CD4-positive, alpha-beta T cell treated with Interferon alpha-2 for 1 hour (primary cell): ENCODE data around the gene GMPR.

Source experiments
- DNase-seq, 2 donors: peaks; one replicate each; pipeline ENCODE4 v3.0.0-alpha.2; 2020 to 2022

Gene GMPR

DNA sequence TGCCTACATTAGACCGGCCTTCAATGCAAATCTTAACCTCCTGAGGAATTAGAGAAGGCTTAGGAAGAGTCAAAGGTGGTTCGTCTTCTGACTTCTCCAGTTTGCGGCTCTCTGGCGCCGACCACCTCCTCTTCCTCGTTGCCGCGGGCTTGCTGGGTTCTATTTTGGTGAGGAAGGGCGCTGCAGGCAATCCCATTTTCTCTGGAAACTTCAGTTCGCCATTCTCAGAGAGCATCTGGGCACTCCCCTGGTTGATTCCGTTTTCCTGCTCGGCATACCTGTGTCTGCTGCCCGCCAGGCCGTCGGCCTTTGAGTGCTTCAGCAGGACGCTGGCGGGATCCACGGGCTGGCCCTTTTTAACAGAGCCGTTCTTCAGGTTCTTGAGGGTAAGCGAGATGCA lies 67.9 kb downstream of the GMPR start:
- no peak for DNase-seq

DNA sequence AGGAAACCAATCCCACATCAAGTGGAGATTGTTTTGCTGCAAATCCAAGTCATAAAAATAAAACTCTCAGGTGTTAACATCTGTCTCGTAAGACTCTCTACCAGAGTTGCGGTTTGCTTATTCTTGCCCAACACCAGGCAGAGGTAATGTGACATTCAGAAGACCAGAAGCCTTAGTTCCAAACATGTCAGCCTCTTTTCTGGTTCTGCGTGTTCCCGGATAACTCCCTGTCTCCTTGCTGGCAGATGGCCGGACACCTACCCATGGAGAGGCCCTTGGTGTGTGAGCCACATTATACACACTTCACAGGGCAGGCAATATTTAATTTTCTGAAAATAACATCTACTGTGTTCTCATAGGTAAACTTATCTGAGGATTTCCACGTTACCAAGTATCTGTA lies 73.4 kb downstream of the GMPR start:
- no peak for DNase-seq

DNA sequence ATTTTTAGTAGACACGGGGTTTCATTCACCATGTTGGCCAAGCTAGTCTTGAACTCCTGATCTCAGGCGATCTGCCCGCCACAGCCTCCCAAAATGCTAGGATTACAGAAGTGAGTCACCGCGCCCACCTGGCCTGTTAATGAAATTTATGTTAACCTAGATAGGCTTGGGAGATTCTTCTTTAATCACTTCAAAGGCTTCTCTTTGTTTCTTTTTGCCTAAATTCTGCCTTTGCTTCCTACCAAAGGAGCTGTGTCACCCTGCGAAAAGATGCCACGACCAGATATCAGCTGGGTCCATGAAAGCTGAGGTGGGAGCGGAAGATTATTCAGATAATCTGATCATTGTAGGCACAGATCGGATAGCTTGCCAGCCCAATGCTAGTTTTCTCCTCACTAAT lies 75.3 kb downstream of the GMPR start:
- no peak for DNase-seq

DNA sequence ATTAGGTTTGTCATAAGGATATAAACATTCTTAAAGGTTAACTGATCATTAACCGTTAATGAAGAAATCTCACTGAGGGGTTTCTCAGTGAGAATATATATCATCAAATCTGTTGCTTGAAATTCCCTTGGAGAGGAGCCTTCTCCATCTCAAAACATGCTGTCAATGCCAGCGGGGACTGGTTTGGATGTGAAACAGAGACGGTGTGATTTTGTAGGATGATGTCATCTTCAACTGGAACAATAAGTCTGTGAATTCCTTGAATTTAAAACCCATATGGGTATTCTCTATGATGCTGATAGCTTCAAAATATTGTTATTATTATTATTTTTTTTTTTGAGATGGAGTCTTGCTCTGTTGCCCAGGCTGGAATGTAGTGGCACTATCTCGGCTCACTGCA lies 75.9 kb downstream of the GMPR start:
- DNase-seq, result no peak

DNA sequence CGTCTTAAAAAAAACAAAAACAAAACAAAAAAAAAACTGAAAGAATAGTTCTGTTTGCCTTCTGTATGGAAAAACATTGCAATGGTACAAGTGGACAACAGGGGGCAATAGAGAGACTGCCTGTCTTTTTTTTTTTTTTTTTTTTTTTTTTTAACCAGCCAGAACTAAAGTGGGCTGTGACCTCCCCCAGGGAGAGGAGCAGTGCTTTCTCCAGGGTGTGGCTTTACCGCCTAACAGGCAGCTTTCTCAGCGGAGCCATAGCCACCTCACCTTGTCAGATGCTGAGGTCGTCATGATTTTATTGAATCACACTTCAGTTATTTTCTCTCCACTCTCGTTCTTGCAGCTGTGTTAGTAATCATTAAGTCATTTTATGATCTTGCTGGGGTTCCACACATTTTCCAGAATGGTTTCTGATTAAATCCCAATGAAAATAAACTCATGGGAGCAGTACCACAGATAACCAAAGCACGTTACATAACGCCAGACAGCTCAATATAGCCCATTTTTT lies 78.4 kb downstream of the GMPR start:
- peak; percentile 44 to 71 for DNase-seq

DNA sequence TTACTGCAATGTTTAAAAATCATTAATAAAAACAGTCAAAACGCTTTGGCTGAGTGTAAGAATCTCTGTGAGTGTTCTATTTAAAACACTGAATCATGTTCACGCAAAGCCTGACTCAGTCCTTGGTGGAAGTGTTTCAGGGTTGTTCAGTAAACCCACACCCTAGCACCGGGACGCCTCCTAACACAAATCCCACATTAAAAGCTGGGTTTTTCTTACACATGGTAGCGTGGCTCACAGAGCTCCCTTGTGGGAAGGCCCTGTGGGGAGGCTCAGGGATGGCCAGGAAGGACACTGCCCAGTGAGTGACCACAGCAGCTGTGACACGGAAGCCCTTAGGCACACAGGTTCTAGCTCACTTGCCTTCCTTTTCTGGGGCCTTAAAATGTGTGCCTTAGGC lies 80.2 kb downstream of the GMPR start:
- peak in 1 of 2 donors; percentile 19 for DNase-seq

DNA sequence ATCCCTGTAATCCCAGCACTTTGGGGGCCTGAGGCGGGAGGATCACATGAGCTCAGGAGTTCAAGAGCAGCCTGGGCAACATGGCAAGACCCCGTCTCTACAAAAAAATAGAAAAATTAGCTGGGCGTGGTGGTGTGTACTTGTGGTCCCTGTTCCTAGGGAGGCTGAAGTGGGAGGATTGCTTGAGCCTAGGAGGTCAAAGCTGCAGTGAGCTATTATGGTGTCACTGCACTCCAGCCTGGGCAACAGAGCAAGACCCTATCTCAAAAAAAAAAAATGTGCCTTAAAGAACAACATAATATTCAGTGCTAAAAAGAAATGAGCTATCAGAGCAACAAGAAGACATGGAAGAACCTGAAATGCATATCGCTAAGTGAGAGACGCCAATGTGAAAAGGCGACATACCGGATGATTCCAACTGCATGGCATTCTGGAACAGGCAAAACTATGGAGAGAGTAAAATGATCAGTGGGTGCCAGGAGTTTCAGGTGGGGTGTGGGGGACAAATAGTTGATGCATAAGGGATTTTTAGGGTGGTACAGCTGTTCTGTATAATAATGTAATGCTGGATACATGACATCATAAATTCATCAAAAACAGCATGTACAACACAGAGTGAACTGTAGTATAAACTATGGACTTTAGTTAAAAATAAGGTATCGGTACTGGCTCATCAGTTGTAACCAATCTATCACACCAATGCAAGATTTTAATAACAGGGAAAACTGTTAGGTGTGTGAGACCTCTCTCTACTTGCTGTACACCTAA lies 80.8 kb downstream of the GMPR start:
- no peak for DNase-seq

DNA sequence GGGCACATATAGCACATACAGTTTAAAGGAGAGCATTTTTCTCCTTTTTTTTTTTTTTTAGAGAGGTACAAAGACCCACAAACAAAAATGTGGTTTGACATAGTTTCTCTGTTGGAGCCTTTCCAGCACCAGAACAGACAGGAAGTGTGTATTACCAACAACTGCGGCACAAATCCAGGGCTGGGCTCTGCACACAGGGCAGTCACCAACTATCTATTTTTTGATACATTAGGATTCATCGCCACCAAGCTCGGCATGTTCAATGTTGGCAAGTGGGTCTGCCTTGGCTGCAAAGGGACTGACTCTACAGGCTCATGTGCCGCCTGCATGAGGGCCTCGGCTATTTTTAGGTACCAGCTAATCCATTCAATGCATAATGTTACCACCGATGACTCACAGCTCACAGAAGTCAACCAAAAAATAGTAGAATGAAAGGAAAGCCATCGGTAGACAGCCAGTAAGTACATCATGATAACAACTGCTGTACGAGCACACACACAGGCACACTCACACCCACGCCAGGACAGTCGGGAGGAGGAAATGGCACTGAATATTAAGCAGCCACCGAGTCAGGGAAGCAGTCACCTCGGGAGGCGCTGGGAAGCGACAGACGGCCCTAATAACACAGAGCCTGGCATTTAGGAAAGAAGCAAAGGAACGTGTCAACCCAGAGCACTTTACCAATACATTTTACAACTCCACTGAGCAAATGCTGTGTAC lies 81.6 kb downstream of the GMPR start:
- DNase-seq, result peak; percentile 63 to 77

DNA sequence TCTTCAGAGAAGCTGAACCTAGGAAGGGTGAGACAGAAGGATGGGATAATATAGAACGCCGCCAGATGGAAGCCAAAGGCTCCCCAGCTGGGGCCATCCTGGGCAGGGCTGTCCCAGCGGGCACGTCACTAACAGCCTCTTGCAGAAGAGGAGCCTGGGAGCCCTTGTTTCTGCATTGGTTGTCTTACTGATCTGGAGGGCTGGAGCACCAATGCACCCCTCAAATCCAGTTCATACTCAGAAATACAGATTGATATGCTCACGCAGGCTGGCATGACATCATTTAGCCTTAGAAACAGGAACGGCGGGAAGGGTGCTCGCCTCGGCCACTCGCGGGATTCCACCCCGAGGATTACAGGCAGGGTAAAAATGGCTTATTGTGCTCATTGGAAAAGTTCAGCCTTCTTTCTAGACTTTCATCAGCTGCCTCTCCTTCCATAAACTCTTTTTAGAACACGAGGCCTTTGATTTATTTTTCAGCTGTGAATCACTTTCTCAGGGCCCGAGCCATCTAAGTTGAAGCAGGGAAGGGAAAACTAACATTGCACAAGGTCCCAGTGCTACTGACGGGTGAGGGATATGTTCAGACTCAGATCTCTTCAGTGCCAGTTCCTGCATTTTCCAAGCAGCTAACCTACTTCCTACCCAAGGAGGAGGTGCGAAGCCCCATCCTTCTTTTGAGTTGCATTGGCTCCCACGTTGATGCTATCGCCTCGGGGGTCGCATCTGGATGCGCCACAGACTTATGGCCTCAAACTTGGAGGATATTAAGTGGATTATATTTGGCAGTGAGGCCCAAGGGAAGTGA lies 82.3 kb downstream of the GMPR start:
- no peak for DNase-seq

DNA sequence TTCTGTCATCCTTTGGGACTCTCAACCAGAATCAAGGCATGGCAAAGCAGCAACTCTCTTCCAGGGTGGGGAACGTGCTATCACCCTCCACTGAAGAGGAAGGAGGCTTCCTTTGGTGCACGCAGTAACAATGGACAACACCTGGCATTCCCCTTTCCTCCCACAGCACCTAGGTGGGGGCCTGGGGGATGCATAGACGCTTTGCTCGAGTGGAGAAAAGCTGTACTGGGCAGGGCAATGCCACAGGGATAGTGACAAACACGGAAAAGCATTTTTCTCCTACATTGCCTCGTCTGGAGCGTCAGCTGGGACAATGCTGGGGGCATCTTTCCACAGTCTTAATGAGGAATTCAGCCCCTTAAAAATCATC lies 82.9 kb downstream of the GMPR start:
- no peak for DNase-seq

DNA sequence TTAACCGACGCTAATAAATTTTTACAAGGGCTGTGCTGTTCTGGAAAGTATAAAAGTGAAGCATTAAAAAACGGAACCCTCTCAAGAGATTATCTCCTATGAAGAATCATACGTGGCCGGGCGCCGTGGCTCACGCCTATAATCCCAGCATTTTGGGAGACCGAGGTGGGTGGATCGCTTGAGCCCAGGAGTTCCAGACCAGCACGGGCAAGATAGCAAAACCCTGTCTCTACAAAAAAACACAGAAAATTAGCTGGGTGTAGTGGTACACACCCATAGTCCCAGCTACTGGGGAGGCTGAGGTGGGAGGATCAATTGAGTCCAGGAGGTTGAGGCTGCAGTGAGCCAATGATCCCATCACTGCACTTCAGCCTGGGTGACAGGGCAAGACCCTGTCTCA lies 83.4 kb downstream of the GMPR start:
- no peak for DNase-seq

DNA sequence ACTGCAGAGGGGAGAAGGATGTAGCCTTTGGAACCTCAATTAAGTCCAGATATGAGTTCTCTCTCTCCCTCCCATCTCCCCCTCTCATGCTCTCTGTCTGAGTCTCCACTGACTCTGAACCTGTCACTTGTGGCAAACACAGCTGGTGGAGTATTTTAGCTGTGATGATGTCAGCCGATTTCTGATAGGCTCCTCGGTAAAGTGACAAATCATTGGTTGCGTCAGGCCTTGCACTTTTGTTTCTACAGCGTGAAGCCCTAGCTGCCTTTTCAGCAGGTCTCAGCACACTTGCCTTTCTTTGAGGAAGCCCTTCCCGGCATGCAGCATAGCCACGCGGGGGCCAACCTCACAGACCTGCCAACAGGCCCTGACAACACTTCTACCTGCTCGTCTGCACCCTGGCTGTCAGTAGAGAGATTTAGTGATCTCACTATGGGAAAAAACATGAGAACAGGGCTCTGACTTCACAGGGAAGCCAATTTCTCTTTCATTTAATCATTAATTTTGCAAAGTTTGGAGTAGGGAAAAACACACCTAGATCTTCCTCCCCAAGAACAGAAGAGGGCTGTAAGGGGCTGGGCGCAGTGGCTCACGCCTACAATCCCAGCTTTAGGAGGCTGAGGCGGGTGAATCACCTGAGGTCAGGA lies 84.4 kb downstream of the GMPR start:
- DNase-seq, result peak; percentile 84 to 87

DNA sequence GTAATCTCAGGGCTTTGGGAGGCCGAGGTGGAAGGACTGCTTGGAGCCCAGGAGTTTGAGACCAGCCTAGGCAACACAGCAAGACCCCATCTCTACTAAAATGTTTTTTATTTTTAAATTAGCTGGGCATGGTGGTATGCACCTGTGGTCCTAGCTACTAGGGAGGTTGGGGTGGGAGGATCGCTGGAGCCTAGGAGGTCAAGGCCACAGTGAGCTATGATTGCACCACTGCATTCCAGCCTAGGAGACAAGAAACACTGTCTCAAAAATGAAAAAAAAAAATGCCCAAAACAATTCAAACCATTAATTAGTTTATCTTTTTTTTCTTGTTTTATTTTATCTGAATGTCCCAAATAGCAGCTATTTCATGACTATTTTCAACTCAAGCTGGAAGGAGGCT lies 85.8 kb downstream of the GMPR start:
- no peak for DNase-seq

DNA sequence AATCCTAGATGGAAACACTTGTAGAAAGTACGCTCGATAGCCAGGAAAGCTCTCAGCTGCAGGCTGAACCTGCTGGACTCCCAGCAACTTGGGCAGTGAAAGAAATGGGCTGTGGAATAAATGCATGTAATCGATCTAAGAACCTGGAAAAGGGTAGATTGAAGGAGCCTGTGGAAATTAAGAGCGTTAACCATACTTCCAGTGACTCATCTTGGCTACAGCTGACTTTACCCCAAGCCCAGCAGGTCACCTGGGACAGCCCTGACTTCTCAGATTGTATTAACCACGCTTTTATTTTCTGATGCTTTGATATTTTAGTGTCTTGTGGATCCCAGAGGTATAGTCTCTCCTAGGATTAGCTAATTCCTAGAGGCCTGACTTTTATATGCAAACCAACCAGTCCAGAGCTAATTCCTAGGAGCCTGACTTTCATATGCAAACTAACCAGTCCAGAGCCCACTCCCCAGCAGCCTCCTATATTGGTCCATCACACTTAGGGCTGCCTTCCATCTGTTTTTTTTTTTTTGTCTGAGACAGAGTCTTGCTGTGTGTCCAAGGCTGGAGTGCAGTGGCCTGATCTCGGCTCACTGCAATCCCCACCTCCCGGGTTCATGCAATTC lies 86.3 kb downstream of the GMPR start:
- no peak for DNase-seq

DNA sequence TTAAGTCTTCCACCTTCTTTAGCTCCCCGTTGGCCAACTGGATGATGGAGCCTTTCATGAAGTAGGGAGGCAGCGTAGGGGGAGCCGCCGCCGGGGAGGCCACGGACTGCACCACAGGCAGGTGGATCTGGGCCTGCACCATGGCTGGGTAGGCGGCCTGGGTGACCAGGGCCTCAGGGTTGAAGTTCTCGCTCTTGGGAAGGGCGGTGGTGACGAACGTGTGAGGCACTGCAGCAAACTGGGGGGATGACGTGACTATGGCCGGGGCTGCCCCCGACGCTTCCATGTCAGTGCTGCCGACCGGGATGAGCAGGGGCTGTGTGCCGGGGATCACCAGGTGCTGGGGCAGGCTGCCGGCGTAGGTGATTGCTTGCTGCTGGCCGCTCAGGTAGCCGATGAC lies 88.1 kb downstream of the GMPR start:
- no peak for DNase-seq

DNA sequence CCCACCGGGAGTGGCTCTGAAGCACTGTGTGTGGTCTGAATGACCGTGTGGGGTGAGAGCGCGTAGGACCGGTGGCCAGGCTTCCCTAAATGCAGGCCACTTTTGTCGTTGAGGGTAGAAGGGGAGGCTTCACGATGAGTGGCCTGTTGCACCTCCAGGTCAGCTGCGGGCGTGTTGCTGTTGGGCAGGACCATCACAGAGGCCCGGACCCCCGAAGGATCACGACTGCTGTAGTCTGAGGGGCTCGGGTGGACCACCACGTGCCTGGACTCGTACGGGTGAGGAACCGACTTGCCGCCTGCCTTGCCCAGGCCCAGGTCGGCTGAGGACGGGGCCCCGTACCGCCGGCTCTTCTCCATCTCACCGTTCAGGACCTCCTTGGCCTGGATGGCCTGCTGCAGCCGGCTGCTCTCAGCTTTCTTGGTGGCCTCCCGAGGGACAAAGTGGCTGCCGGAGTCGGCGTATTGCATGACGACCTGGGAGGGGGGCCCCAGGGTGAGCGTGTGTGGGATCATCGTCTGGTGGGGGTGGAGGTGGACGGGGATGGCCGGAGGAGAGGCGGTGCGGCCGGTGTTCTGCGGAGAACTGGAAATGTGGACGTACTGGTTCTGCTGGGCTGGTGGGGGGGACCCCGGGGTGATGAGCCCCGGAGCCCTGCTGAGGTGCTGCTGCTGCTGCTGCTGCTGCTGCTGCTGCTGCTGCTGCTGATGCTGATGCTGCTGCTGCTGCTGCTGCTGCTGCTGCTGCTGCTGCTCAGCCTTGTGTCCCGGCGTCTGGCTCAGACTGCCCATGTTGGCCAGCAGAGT lies 88.8 kb downstream of the GMPR start:
- no peak for DNase-seq

DNA sequence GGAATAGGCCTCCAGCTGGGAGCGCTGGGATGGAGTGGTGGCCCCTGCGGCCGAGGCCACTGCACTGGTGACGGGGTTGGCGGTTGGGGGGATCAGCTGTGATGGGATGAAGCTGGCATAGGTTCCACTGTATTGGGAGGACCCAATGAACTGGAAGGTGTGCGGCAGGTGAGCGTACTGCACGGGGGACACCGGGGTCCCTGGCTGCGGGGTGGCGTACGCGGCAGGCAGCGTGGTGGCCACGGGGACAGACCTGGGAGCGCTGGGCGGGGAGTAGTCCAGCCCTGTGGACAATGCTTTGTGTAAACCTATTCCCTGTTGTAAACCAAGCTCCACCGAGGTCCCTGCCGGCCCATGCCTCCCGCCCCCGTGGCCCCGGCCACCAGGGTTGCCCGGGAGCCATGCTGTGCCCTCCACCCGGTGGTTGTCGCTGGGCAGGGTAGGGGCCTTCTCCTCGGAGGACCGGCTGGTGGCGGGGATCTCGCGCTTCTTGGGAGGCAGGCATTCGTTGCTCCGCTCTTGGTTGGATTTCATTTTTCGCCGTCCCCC lies 89.5 kb downstream of the GMPR start:
- no peak for DNase-seq

DNA sequence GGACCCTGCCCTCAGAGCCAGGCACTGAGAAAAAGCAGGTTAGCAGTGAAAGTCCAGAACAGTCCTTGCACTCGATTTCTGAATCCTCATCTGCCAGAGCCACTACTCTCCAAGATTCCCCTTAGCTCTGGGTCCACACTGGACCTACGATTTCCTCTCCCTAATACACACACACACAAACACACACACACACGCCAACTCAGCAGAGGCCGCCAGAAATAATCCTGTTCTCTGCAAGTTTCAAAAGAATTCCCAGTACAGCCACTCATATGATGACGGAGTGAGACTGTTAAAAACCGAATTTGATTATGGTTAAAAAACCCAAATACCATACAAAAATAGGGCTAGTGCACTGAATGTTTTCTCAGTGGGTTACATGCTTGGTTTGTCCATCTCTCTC lies 90.8 kb downstream of the GMPR start:
- no peak for DNase-seq

DNA sequence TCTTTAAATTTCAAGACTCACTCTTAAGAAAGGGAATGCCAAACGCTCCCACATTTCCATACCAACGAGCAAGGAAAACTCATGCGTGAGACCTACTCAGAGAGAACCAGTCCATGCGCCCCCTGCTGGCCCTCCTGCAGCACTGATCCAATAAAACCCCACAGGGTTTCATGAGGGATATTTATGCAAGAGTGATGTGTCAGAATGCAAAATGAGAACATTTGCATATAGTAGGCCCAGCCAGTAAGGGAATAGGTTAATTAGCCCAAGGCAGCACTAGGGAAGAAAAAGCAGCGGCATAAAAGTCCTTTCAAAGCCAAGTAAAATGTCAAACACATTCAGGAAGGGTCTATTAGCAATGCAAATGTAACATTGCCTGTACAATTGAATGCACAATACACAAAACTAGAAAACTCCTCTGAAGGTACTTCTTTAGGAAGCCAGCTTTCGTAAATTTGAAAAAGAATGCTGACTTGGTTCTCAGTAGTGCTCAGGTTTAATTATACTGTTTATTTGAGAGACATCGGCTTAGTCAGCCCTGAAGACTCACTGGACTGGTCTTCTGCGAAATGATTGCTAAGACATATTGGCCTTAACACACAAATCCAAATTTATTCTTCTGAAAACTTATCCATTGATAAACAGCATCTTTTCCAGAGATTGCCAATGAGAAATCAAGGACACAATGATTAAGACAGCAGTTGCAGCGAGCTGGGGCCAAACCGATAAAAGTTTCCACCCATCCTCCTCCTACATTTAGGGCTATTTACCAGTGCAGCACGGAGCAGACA lies 93.2 kb downstream of the GMPR start:
- peak; percentile 61 to 70 for DNase-seq

DNA sequence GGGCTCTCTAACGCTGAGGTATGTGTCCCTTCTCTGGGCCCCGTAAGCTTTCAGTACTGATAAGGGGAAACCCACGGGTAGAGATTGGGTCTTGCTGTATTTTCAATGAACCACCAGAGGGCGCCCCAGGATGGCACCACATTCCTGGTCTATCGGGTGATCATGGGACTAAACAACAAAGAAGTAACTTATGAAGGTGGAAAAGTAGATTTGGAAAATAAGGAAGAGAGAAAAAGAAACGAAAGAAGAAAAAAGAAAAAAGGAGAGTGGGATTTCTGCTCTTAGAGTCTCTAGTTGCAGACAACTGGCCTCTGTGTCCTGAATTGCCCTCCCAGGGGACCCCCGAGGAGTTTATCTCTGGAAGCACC lies 93.8 kb downstream of the GMPR start:
- peak; percentile 83 to 88 for DNase-seq

DNA sequence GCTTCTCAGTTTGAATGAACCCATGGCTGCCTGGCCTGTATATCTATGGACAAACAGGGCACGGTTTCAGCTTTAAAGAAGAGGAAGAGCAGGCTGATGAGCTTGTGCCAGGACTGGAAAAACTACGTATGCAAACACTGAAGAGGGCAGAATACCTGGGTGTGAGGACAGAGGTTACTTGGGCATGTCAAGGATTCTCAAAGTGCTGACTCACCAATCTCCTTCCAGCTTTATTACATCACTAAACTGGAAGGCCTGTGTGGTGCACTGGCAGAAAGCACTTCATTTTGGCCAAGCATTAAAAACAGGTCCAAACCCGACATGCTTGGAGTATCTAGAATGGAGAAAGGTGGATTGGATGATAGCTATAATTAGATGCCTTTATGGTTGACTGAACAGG lies 95.2 kb downstream of the GMPR start:
- no peak for DNase-seq
